HG02938 (cell line): ENCODE measurements around the gene RPP14.
"Not testable (repeated sequence)": the region's sequence is repeated elsewhere in the genome, so short reads cannot be mapped to it uniquely, and the experiment has no call there.

Experiments used
- ATAC-seq: cut with Tn5 transposase; IDR thresholded peaks from one replicate; pipeline ENCODE4 v1.9.1; 2021; ENCODE audit warnings: mild to moderate bottlenecking, moderate library complexity; ENCODE audit not compliant: unreplicated experiment

Gene RPP14

GRCh38 chr3:58305882-58306711, at the start of gene RPP14, which contains the start of gene HTD2:
Gene RPP14 (plus strand): TSS chr3:58306245. CDS start chr3:58310330, 4,085 bp downstream.
Gene HTD2 (plus strand): TSS chr3:58306520. CDS start chr3:58317614, 11,094 bp downstream.
- peak; percentile 78 for ATAC-seq

- ATAC-seq = no peak
Measured at GRCh38 chr3:58256511-58256910, 49.5 kb upstream of the RPP14 start.

- ATAC-seq = no peak
Measured at GRCh38 chr3:58258392-58259055, 47.5 kb upstream of the RPP14 start.

- no peak for ATAC-seq
Measured at GRCh38 chr3:58260261-58260731, 45.7 kb upstream of the RPP14 start.

- no peak for ATAC-seq
Measured at GRCh38 chr3:58260733-58261132, 45.3 kb upstream of the RPP14 start.

GRCh38 chr3:58261954-58262666, 43.9 kb upstream of the RPP14 start:
- ATAC-seq = peak; percentile 97

GRCh38 chr3:58266577-58266976, 39.5 kb upstream of the RPP14 start:
- no peak for ATAC-seq

- ATAC-seq = not testable (repeated sequence)
Measured at GRCh38 chr3:58267543-58267942, 38.5 kb upstream of the RPP14 start.

- ATAC-seq = no peak
Measured at GRCh38 chr3:58269356-58269755, 36.7 kb upstream of the RPP14 start.

- no peak for ATAC-seq
Measured at GRCh38 chr3:58270485-58270884, 35.6 kb upstream of the RPP14 start.

- no peak for ATAC-seq
Measured at GRCh38 chr3:58271901-58272501, 34.0 kb upstream of the RPP14 start.

GRCh38 chr3:58272891-58273290, 33.2 kb upstream of the RPP14 start:
- no peak for ATAC-seq

GRCh38 chr3:58273362-58273761, 32.7 kb upstream of the RPP14 start:
- ATAC-seq = not testable (repeated sequence)

- ATAC-seq = no peak
Measured at GRCh38 chr3:58274027-58274614, 31.9 kb upstream of the RPP14 start.

GRCh38 chr3:58281069-58281468, 25.0 kb upstream of the RPP14 start:
- no peak for ATAC-seq

GRCh38 chr3:58285334-58285733, 20.7 kb upstream of the RPP14 start:
- no peak for ATAC-seq

- no peak for ATAC-seq
Measured at GRCh38 chr3:58287354-58287753, 18.7 kb upstream of the RPP14 start.

- no peak for ATAC-seq
Measured at GRCh38 chr3:58288011-58288728, 17.9 kb upstream of the RPP14 start.

GRCh38 chr3:58288964-58289613, 17.0 kb upstream of the RPP14 start:
- ATAC-seq = not testable (repeated sequence)
